HepG2 (cell line): ENCODE measurements around the gene LDLRAD4. TPM values are rescaled to one million over a fixed set of nuclear protein-coding genes. Genes with fewer than 3 reads are reported as not detected.

Experiments used
- ATAC-seq: fragments of 200-7000 bp; cut with Tn5 transposase; 3 replicates; pipeline ENCODE4 v1.9.1; 2020; ENCODE audit warnings: mild to moderate bottlenecking, moderate library complexity
- BruUV-seq: library from RNA; stranded (reverse); fragments of 400-500 nt; replicated peaks from 2 replicates; lab custom pipeline; 2021; lab: Mats Ljungman, UMichigan
- CTCF ChIA-PET: fragments of 300-600 bp; formaldehyde crosslinking; extraction: SDS; loops from one replicate; lab custom pipeline; 2021; ENCODE audit warnings: low total read pairs, inconsistent platforms, low intra/inter-chr PET ratio; lab: Yijun Ruan, JAX
- POLR2A ChIA-PET: fragments of 350-600 bp; sonication (Branson Sonifier 250); formaldehyde crosslinking; loops from one replicate; lab custom pipeline; 2020; ENCODE audit warnings: antibody characterized with exemption, inconsistent platforms; lab: Yijun Ruan, JAX
- DNase-seq: peaks from one replicate; pipeline ENCODE4 v3.0.0-alpha.2; 2015; ENCODE audit warnings: low spot score
- FAIRE-seq: peaks from 3 replicates; lab custom pipeline; 2011; peaks lifted over from hg19 to GRCh38; lab: Jason Lieb, UNC
- H2AFZ ChIP-seq: one replicate; pipeline ENCODE4 v1.6.1; 2011; ENCODE audit warnings: low read length, inconsistent platforms
- H3K27ac ChIP-seq: fragments of 300-600 bp; 3 replicates; pipeline ENCODE4 v1.8.0; 2011; ENCODE audit warnings: mixed run types, mild to moderate bottlenecking, mixed read lengths, low read length, inconsistent platforms; ENCODE audit not compliant: insufficient read depth; ENCODE audit errors: extremely low read length
- H3K27me3 ChIP-seq, 2 experiments: fragments of 200-600 bp in 1 of 2; 2 replicates in 1 of 2; 3 replicates in 1 of 2; pipeline versions ENCODE4 v1.6.0 to v1.8.0; 2011; ENCODE audit warnings: low read length in 2 of 2, mild to moderate bottlenecking in 2 of 2, moderate library complexity in 2 of 2, inconsistent platforms in 1 of 2; ENCODE audit not compliant: insufficient read depth in 2 of 2, control insufficient read depth in 1 of 2
- H3K36me3 ChIP-seq, 2 experiments: fragments of 200-600 bp in 1 of 2; replicated peaks in 1 of 2; 2 replicates in 1 of 2; 3 replicates in 1 of 2; pipeline versions ENCODE4 v1.5.1 to v1.8.0; 2011; ENCODE audit warnings: low read length in 2 of 2, inconsistent platforms in 1 of 2; ENCODE audit not compliant: insufficient read depth in 2 of 2, control insufficient read depth in 1 of 2
- H3K4me1 ChIP-seq: 2 replicates; pipeline ENCODE4 v1.5.1; 2012; ENCODE audit warnings: low read length, inconsistent platforms; ENCODE audit not compliant: insufficient read depth
- H3K4me2 ChIP-seq: 2 replicates; pipeline ENCODE4 v1.6.0; 2011; ENCODE audit warnings: low read depth, low read length, inconsistent platforms
- H3K4me3 ChIP-seq, 3 experiments: fragments of 200-600 bp in 1 of 3; sonication (generic), shearing (Covaris generic) in 1 of 3; replicated peaks in 1 of 3; 2 replicates each; pipeline ENCODE4 v1.5.1; 2011 to 2016; ENCODE audit warnings: low read length in 3 of 3, inconsistent platforms in 2 of 3, low read depth in 2 of 3, mild to moderate bottlenecking in 2 of 3, control low read depth in 1 of 3, mixed read lengths in 1 of 3; ENCODE audit not compliant: insufficient read depth in 1 of 3
- H3K79me2 ChIP-seq: one replicate; pipeline ENCODE4 v1.6.1; 2011; ENCODE audit warnings: low read length, inconsistent platforms; ENCODE audit not compliant: insufficient read depth
- H3K9ac ChIP-seq: 2 replicates; pipeline ENCODE4 v1.6.0; 2011; ENCODE audit warnings: mild to moderate bottlenecking, low read depth, low read length, inconsistent platforms; ENCODE audit not compliant: insufficient read depth
- H3K9me3 ChIP-seq: 2 replicates; pipeline ENCODE4 v1.5.1; 2012; ENCODE audit warnings: mild to moderate bottlenecking, low read length
- H4K20me1 ChIP-seq: 2 replicates; pipeline ENCODE4 v1.6.0; 2011; ENCODE audit warnings: inconsistent platforms, mild to moderate bottlenecking, low read length, moderate library complexity; ENCODE audit not compliant: insufficient read depth
- SAP130 ChIP-seq: IDR thresholded peaks from 2 replicates; pipeline ENCODE4 v1.6.1; 2016; ENCODE audit warnings: low read depth
- SMARCE1 ChIP-seq: fragments of 450-650 bp; IDR thresholded peaks from 2 replicates; pipeline ENCODE4 v1.6.1; 2017; ENCODE audit warnings: borderline replicate concordance
- SP5 ChIP-seq: IDR thresholded peaks from 2 replicates; pipeline ENCODE4 v1.6.1; 2016; ENCODE audit warnings: low read depth, borderline replicate concordance
- ZNF260 ChIP-seq: sonication (generic); formaldehyde crosslinking; IDR thresholded peaks from 2 replicates; pipeline ENCODE4 v1.4.0; 2020; ENCODE audit warnings: missing genetic modification reagents, low read depth, mild to moderate bottlenecking, borderline replicate concordance
- ZNF382 ChIP-seq: sonication (generic); formaldehyde crosslinking; IDR thresholded peaks from 2 replicates; pipeline ENCODE4 v1.5.0; 2020; ENCODE audit warnings: missing genetic modification reagents, mild to moderate bottlenecking, borderline replicate concordance
- ZNF737 ChIP-seq: sonication (generic); formaldehyde crosslinking; IDR thresholded peaks from 2 replicates; pipeline ENCODE4 v1.5.0; 2020; ENCODE audit warnings: missing genetic modification reagents, mild to moderate bottlenecking, borderline replicate concordance
- ZNF883 ChIP-seq: sonication (generic); formaldehyde crosslinking; IDR thresholded peaks from 2 replicates; pipeline ENCODE4 v1.5.1; 2020; ENCODE audit warnings: mild to moderate bottlenecking, missing genetic modification reagents; ENCODE audit errors: not compliant biosample characterization
- WGBS: methylation state at CpG from one replicate; pipeline ENCODE4 v1.1.6; 2017; ENCODE audit warnings: low lambda C conversion rate; 5-methylcytosine and 5-hydroxymethylcytosine counted together
- in situ Hi-C: cut with HindIII; loops from 2 replicates; pipeline ENCODE4 v1.10.0; 2017; ENCODE audit warnings: low pct_unique_long_range_greater_than_20kb; ENCODE audit not compliant: extremely low pct_ligation_motif_present
- intact Hi-C: fragments of 100-400 bp; cut with micrococcal nuclease; formaldehyde crosslinking; loops from one replicate; pipeline ENCODE4 v1.10.0; 2022; ENCODE audit not compliant: unreplicated experiment
- polyA plus RNA-seq, 8 experiments: library from polyadenylated mRNA; depleted of rRNA in 3 of 8; stranded (reverse) in 7 of 8; unstranded in 1 of 8; fragments of >200 nt; fragmentation: Illumina TruSeq in 4 of 8; extraction: Trizol in 4 of 8; gene quantifications; 2 replicates each; pipeline versions ENCODE4 v1.2.1 to v1.2.3, GENCODE V29; 2011 to 2016; ENCODE audit warnings: low read depth in 4 of 8, missing spikeins in 1 of 8, mixed read lengths in 1 of 8; ENCODE audit not compliant: insufficient read depth in 1 of 8
- total RNA-seq, 5 experiments: library from RNA; depleted of rRNA; stranded (reverse); fragments of >200 nt; fragmentation: Illumina TruSeq; extraction: Trizol; gene quantifications; 2 replicates each; pipeline ENCODE4 v1.2.3, GENCODE V29; 2016; ENCODE audit warnings: low read depth in 1 of 5
- TF ChIP-seq, protein P1 (sequence below), 2 experiments: fragments of 450-650 bp in 1 of 2; sonication (generic) in 1 of 2; formaldehyde crosslinking; IDR thresholded peaks; 2 replicates each; pipeline versions ENCODE4 v1.5.0 to v1.8.0; 2020 to 2022; ENCODE audit warnings: mild to moderate bottlenecking in 1 of 2, missing genetic modification reagents in 1 of 2

LDLRAD4 gene
- total and polyA plus RNA-seq, 2 of the 13 experiments (the other 11 are each of a cell fraction or from before 2014, with no cell fraction given), result 13.6 to 20.9 TPM

DNA sequence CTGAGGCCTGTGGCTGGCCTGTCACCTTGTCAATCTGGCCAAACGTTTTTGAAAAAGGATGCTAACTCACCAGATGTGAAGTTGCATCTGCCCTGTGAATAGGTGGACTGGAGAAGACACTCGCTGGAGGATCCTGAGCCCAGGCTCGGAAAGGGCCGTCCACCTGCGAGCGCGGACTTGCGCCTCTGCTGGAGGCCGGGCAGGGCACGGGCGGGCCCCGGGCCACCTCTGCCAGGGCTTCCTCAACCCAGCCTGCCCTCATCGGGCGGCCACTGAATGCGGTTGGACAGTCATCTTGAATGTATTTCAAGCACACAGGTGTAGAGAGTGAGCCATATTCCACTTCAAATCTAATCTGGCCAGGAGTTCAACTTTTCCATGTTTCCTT, 423.9 kb downstream of the LDLRAD4 start:
- ATAC-seq, result no peak
- no peak for DNase-seq
- no TSS peak for BruUV-seq
- Histone ChIP-seq H3K4me2 (no peak overlapping the region), H3K36me3 (no peaks in the 10 kb centered on the region), H3K9ac (no peak overlapping the region), H3K79me2 (no peaks in the 10 kb centered on the region), H3K27ac (no peak overlapping the region), H2AFZ (no peak overlapping the region), H3K9me3 (no peaks in the 10 kb centered on the region), H3K4me3 (no peak overlapping the region), H3K4me1 (no peaks in the 10 kb centered on the region), H3K27me3 (no peaks in the 10 kb centered on the region), H4K20me1 (no peaks in the 10 kb centered on the region)
- TF ChIP-seq SP5 (CRISPR knock-in tag), result no peak
- no peak for TF ChIP-seq ZNF382 (CRISPR knock-in tag)
- in situ Hi-C loops (loop anchor here (25.0 kb wide), 2 partner anchors 430 to 630 kb away; partner anchors contain the start of gene LDLRAD4), intact Hi-C loops (no loop called here)
- 73% methylated on average over 6 of the region's 15 CpGs for WGBS
- POLR2A ChIA-PET, result no interaction called here
- CTCF ChIA-PET, result no interaction called here
- no peak for FAIRE-seq

DNA sequence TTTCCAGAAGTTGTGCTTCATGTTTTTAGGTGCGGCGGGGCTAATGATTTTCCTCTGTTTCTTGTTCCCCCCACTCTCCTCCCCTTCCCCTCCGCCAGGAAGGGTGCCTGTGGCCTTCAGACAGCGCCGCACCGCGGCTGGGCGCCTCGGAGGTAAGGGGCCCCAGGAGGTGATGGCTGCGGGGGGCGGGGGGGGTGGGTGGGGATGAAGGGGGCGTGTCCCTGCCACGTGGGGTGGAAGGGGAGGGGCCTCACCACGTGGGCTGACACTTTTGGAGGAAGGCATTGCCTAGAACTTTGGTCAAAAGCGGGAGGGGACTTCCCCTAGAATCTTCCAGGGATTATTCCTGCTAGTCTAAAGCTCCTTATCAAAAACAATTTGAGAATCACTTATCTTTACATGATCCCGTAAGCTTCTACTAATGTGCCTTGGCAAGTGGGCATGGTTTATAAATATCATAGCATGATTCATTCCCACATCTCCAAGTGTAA, 424.7 kb downstream of the LDLRAD4 start:
- H4K20me1 ChIP-seq, result no peaks in the 10 kb centered on the region
- intact Hi-C loops (no loop called here), in situ Hi-C loops (loop anchor here (25.0 kb wide), 2 partner anchors 431 to 631 kb away; partner anchors contain the start of gene LDLRAD4)
- TF ChIP-seq, protein P1, sequence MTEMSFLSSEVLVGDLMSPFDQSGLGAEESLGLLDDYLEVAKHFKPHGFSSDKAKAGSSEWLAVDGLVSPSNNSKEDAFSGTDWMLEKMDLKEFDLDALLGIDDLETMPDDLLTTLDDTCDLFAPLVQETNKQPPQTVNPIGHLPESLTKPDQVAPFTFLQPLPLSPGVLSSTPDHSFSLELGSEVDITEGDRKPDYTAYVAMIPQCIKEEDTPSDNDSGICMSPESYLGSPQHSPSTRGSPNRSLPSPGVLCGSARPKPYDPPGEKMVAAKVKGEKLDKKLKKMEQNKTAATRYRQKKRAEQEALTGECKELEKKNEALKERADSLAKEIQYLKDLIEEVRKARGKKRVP (CRISPR knock-in tag; IDR thresholded peaks at IDR 0.05), result no peak
- TF ChIP-seq ZNF737 (CRISPR knock-in tag) (no peak), ZNF260 (no peak), ZNF883 (no peak), SMARCE1 (no peak), SAP130 (CRISPR knock-in tag) (no peak)
- BruUV-seq, result no TSS peak
- no peak overlapping the region for H3K4me3 ChIP-seq
- H3K27ac ChIP-seq, result no peak overlapping the region
- H3K4me2 ChIP-seq, result no peak overlapping the region
- no peak overlapping the region for H3K9ac ChIP-seq
- CTCF ChIA-PET, result no interaction called here
- FAIRE-seq (no peak), ATAC-seq (no peak), DNase-seq (no peak)
- WGBS, result 90% methylated on average over 16 of the region's 16 CpGs
- H3K36me3 ChIP-seq, result no peaks in the 10 kb centered on the region
- no peaks in the 10 kb centered on the region for H3K27me3 ChIP-seq
- H2AFZ ChIP-seq, result no peak overlapping the region
- H3K4me1 ChIP-seq, result no peaks in the 10 kb centered on the region
- POLR2A ChIA-PET, result no interaction called here
- no peaks in the 10 kb centered on the region for H3K79me2 ChIP-seq
- no peaks in the 10 kb centered on the region for H3K9me3 ChIP-seq
